Measurements from ENCODE around the gene SLFN11.

GRCh38 chr17:35414247-35414646 is 40.8 kb upstream of the SLFN11 start:
- TF ChIP-seq CTCF (IDR thresholded peaks at IDR 0.05) (no peak), POLR2A (IDR thresholded peaks at IDR 0.05) (no peak)
